Renal pelvis (tissue), 4 donors: ENCODE results near the gene CEP135. TPM values are rescaled to one million over a fixed set of nuclear protein-coding genes. Genes with fewer than 3 reads are reported as not detected.

ENCODE experiments used
- DNase-seq: peaks from one replicate; pipeline ENCODE4 v3.0.0-alpha.2; 2013
- polyA plus RNA-seq, 3 donors: library from polyadenylated mRNA; unstranded; fragments of 120-200 nt; gene quantifications; one replicate each; pipeline ENCODE4 v1.2.1, GENCODE V29; 2013; ENCODE audit not compliant: insufficient read length in 3 of 3

Gene CEP135
- polyA plus RNA-seq, 3 donors = 10.4 to 23.6 (median 21.0) TPM

- no peak for DNase-seq
Measured at GRCh38 chr4:56003606-56004005, 54.9 kb downstream of the CEP135 start.

- no peak for DNase-seq
Measured at GRCh38 chr4:56004235-56004634, 55.5 kb downstream of the CEP135 start.

- no peak for DNase-seq
Measured at GRCh38 chr4:56007154-56007553, 58.4 kb downstream of the CEP135 start.

GRCh38 chr4:56008206-56008605, 59.5 kb downstream of the CEP135 start:
- DNase-seq = no peak

- no peak for DNase-seq
Measured at GRCh38 chr4:56026596-56026995, 77.9 kb downstream of the CEP135 start.

GRCh38 chr4:56028165-56028564, 79.4 kb downstream of the CEP135 start:
- DNase-seq = no peak

- no peak for DNase-seq
Measured at GRCh38 chr4:56038487-56039162, 89.9 kb downstream of the CEP135 start.

- no peak for DNase-seq
Measured at GRCh38 chr4:56040842-56041241, 92.1 kb downstream of the CEP135 start.

GRCh38 chr4:56042225-56042624, 93.5 kb downstream of the CEP135 start:
- DNase-seq = no peak

- no peak for DNase-seq
Measured at GRCh38 chr4:56048383-56048701, 99.6 kb downstream of the CEP135 start.

GRCh38 chr4:56048702-56049431, 100.1 kb downstream of the CEP135 start:
- DNase-seq = peak; percentile 77

GRCh38 chr4:56050625-56051024, 101.9 kb downstream of the CEP135 start:
- DNase-seq = no peak

- no peak for DNase-seq
Measured at GRCh38 chr4:56051029-56051709, 102.4 kb downstream of the CEP135 start.

GRCh38 chr4:56051710-56052075, 102.9 kb downstream of the CEP135 start:
- no peak for DNase-seq

GRCh38 chr4:56052481-56052880, 103.7 kb downstream of the CEP135 start:
- DNase-seq = no peak

- DNase-seq = no peak
Measured at GRCh38 chr4:56052966-56053365, 104.2 kb downstream of the CEP135 start.

GRCh38 chr4:56055027-56055977, 106.6 kb downstream of the CEP135 start:
- no peak for DNase-seq

GRCh38 chr4:56055991-56056390, 107.2 kb downstream of the CEP135 start:
- no peak for DNase-seq

- no peak for DNase-seq
Measured at GRCh38 chr4:56058555-56058954, 109.8 kb downstream of the CEP135 start.

GRCh38 chr4:56060036-56060435, 111.3 kb downstream of the CEP135 start:
- DNase-seq = no peak

- DNase-seq = no peak
Measured at GRCh38 chr4:56062106-56062505, 113.4 kb downstream of the CEP135 start.

- no peak for DNase-seq
Measured at GRCh38 chr4:56062526-56063145, 113.9 kb downstream of the CEP135 start.
